Glutamatergic neuron (in vitro differentiated cells): ENCODE data around the gene TMEM213. TPM values are rescaled to one million over a fixed set of nuclear protein-coding genes. Genes with fewer than 3 reads are reported as not detected.

Experiments used
- DNase-seq: peaks from one replicate; pipeline ENCODE4 v3.0.0; 2022
- H3K27ac Mint-ChIP-seq: one replicate; pipeline ENCODE4 v1.8.0; 2020; ENCODE audit warnings: mild to moderate bottlenecking, mixed read lengths, inconsistent platforms; ENCODE audit not compliant: unreplicated experiment
- H3K27me3 Mint-ChIP-seq: one replicate; pipeline ENCODE4 v1.8.0; 2020; ENCODE audit warnings: mild to moderate bottlenecking, moderate library complexity, mixed read lengths, inconsistent platforms; ENCODE audit not compliant: unreplicated experiment
- H3K36me3 Mint-ChIP-seq: one replicate; pipeline ENCODE4 v1.8.0; 2020; ENCODE audit warnings: mild to moderate bottlenecking, mixed read lengths, inconsistent platforms; ENCODE audit not compliant: unreplicated experiment
- H3K4me1 Mint-ChIP-seq: one replicate; pipeline ENCODE4 v1.8.0; 2020; ENCODE audit warnings: mild to moderate bottlenecking, low read depth, mixed read lengths, inconsistent platforms; ENCODE audit not compliant: unreplicated experiment
- H3K4me3 Mint-ChIP-seq: one replicate; pipeline ENCODE4 v1.8.0; 2020; ENCODE audit warnings: mild to moderate bottlenecking, mixed read lengths, inconsistent platforms; ENCODE audit not compliant: unreplicated experiment
- H3K9me3 Mint-ChIP-seq: one replicate; pipeline ENCODE4 v1.8.0; 2020; ENCODE audit warnings: mild to moderate bottlenecking, moderate library complexity, mixed read lengths, inconsistent platforms; ENCODE audit not compliant: unreplicated experiment
- CTCF ChIP-seq: fragments of 200-600 bp; sonication (generic); IDR thresholded peaks from one replicate; pipeline ENCODE4 v1.5.0; 2021; ENCODE audit not compliant: partially characterized antibody, unreplicated experiment
- total RNA-seq: library from RNA; stranded (reverse); fragmentation: NEBNext Ultra II Directional; extraction: Animal tissue kit (Norgen Biotek cat#: 25700); gene quantifications from one replicate; pipeline ENCODE4 v1.2.1, GENCODE V29; 2021; ENCODE audit not compliant: unreplicated experiment

TMEM213 gene
- total RNA-seq, 1 donor from 2014 or later: not detected

GRCh38 chr7:138887085-138887710 is 89.4 kb downstream of the TMEM213 start:
- no peak for DNase-seq
- H3K4me1 Mint-ChIP-seq: peaks cover 46% of the 10 kb centered on the region
- peaks cover 13% of the 10 kb centered on the region for H3K9me3 Mint-ChIP-seq
- peak overlapping the region; percentile 40 for H3K27ac Mint-ChIP-seq
- peak overlapping the region; percentile 39 for H3K4me3 Mint-ChIP-seq
- H3K27me3 Mint-ChIP-seq: peaks cover 2% of the 10 kb centered on the region
- no peak for TF ChIP-seq CTCF
- peaks cover 5% of the 10 kb centered on the region for H3K36me3 Mint-ChIP-seq

Other genes starting within 250 kb of the TMEM213 start
- not detected for gene SVOPL, start 96.6 kb upstream of the TMEM213 start, total RNA-seq
- gene ATP6V0A4, start 202 bp downstream of the TMEM213 start, total RNA-seq: not detected
- gene KIAA1549, start 183.4 kb downstream of the TMEM213 start, total RNA-seq: 40.2 TPM
- 5.8 TPM for gene ZC3HAV1L, start 238.0 kb downstream of the TMEM213 start, total RNA-seq